Measurements from ENCODE around the gene ANKFN1. TPM values are rescaled to one million over a fixed set of nuclear protein-coding genes. Genes with fewer than 3 reads are reported as not detected.

ANKFN1 gene
- total RNA-seq, 1 donor from 2014 or later, result not detected

DNA sequence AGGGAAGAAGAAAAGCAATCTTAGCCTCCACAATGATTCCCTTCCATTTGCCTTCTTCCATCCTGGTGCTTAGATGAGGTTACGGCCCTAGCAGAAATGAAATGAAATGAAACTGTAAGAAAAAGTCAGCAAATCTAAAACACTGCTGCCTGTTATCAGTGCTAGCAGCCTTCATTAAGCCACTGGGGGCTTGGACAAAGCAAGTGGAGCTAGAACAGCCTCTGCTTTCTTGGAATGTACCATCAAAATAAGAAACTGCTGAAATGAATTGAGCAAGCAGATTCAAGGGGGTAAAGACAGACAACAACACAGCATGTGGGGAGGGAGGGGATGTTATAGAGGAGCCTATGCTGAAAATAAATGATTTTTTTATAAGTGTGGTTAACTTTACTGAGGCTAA lies 5.1 kb downstream of the ANKFN1 start:
- H3K27ac Mint-ChIP-seq, result no peak overlapping the region
- no peaks in the 10 kb centered on the region for H3K9me3 Mint-ChIP-seq (ENCODE audit: low read depth)
- TF ChIP-seq, protein P1, sequence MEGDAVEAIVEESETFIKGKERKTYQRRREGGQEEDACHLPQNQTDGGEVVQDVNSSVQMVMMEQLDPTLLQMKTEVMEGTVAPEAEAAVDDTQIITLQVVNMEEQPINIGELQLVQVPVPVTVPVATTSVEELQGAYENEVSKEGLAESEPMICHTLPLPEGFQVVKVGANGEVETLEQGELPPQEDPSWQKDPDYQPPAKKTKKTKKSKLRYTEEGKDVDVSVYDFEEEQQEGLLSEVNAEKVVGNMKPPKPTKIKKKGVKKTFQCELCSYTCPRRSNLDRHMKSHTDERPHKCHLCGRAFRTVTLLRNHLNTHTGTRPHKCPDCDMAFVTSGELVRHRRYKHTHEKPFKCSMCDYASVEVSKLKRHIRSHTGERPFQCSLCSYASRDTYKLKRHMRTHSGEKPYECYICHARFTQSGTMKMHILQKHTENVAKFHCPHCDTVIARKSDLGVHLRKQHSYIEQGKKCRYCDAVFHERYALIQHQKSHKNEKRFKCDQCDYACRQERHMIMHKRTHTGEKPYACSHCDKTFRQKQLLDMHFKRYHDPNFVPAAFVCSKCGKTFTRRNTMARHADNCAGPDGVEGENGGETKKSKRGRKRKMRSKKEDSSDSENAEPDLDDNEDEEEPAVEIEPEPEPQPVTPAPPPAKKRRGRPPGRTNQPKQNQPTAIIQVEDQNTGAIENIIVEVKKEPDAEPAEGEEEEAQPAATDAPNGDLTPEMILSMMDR (IDR thresholded peaks at IDR 0.05; ENCODE audit: unreplicated experiment), result no peak
- H3K27me3 Mint-ChIP-seq, result peaks cover 27% of the 10 kb centered on the region
- no peak overlapping the region for H3K4me3 Mint-ChIP-seq (ENCODE audit: low read depth)
- H3K4me1 Mint-ChIP-seq (ENCODE audit: low read depth), result peaks cover 22% of the 10 kb centered on the region
- DNase-seq (ENCODE audit: low spot score, unreplicated experiment), result no peak
- H3K36me3 Mint-ChIP-seq (ENCODE audit: insufficient read depth), result no peaks in the 10 kb centered on the region

DNA sequence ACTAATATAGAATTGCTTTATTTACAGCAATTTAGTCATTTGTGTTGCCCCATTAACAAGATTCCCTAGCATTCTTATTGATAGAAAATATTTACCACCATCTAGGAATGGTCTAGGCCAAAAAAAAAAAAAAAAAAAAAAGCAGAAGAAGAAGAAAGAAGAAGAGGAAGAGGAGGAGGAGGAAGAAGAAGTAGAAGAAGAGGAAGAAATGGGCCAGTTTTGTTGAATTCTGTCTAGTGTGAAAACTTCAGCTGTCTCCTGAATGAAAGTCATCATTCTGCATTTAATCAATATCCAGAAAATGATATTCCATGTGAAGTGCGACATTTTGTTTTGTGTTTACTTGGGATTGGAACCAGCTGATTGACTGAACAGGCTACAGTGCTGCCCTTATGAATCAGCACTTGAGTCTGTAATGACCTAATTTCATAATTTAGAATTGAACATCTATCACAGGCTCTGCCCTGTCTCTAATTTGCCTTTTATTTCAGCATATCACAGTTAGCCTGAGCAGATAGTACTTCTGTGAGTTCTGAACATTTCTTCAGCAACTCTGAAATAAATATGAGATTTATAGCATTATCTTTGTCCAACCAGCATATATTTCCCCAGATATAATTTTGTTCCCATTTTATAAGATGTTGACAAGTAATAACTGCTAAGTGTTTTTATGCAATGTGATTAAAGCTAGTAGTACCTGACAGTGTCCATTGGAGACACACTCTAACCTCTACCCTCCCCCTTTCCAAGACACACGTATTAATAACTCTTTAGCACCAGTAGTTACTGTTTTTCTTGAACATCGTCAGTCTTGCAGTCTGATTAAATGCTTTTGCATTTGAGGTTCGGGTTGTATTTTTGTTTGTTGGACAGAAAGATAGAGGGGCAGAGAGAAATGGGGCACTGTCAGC lies 5.9 kb downstream of the ANKFN1 start:
- H3K4me1 Mint-ChIP-seq (ENCODE audit: low read depth), result peaks cover 21% of the 10 kb centered on the region

DNA sequence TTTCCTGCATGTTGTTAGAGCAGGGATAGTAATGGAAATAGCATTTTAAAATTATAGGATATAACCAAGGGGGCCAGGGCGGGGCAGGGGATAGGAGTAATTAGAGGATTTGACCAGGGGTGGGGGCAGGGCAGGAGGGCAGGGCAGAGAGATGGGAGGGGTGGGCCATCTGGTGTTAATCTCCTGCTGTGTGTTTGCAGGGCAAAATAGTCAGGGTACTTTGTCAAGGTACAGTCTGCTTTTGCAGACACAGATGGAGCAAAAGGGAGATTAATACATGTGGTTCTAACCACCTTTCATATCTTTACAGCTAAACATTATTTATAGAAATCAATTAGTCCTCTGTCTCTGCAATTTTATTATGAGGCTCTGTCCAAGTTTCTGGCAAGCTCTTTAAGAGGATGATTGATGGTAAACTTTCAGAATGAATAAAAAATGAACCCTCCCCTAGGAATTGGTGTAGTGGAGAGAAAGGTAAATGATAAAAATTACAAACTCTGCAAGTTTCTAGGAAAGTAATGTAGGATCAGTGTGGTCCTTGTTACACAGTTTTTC lies 6.6 kb downstream of the ANKFN1 start:
- Mint-ChIP-seq H3K27me3 (peaks cover 23% of the 10 kb centered on the region), H3K27ac (no peak overlapping the region), H3K9me3 (ENCODE audit: low read depth) (no peaks in the 10 kb centered on the region), H3K36me3 (ENCODE audit: insufficient read depth) (no peaks in the 10 kb centered on the region), H3K4me1 (ENCODE audit: low read depth) (peaks cover 21% of the 10 kb centered on the region), H3K4me3 (ENCODE audit: low read depth) (no peak overlapping the region)
- DNase-seq (ENCODE audit: low spot score, unreplicated experiment), result no peak
- TF ChIP-seq, protein P1 (IDR thresholded peaks at IDR 0.05; ENCODE audit: unreplicated experiment), result no peak

More for the DNA sequence above, 5.9 kb downstream of the ANKFN1 start:
- H3K27ac Mint-ChIP-seq, result no peak overlapping the region
- H3K27me3 Mint-ChIP-seq, result peaks cover 24% of the 10 kb centered on the region
- TF ChIP-seq, protein P1 (IDR thresholded peaks at IDR 0.05; ENCODE audit: unreplicated experiment), result no peak
- DNase-seq (ENCODE audit: low spot score, unreplicated experiment), result no peak
- H3K36me3 Mint-ChIP-seq (ENCODE audit: insufficient read depth), result no peaks in the 10 kb centered on the region
- H3K4me3 Mint-ChIP-seq (ENCODE audit: low read depth), result no peak overlapping the region
- no peaks in the 10 kb centered on the region for H3K9me3 Mint-ChIP-seq (ENCODE audit: low read depth)

DNA sequence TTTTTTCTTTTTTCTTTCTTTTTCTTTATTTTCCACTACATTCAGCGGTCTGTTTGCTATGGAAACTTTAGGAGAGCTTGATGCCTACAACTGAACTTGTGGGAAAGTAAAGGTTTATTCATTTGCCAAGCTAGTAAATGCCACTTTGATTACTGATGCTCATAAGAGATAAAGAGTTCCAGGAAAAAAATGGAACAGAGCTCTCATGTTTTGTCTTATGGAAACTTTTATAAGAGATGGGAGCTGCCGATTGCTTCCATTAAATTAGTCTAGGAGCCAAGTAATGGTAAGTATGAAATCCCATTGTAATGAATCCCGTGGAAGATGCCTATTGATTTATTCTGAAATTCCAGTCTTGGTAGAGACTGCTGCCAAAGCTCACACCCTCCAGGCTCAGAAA lies 7.1 kb downstream of the ANKFN1 start:
- no peaks in the 10 kb centered on the region for H3K36me3 Mint-ChIP-seq (ENCODE audit: insufficient read depth)
- H3K27me3 Mint-ChIP-seq, result peaks cover 19% of the 10 kb centered on the region
- no peaks in the 10 kb centered on the region for H3K9me3 Mint-ChIP-seq (ENCODE audit: low read depth)
- H3K4me1 Mint-ChIP-seq (ENCODE audit: low read depth), result peaks cover 21% of the 10 kb centered on the region
- DNase-seq (ENCODE audit: low spot score, unreplicated experiment), result no peak
- no peak overlapping the region for H3K4me3 Mint-ChIP-seq (ENCODE audit: low read depth)
- TF ChIP-seq, protein P1 (IDR thresholded peaks at IDR 0.05; ENCODE audit: unreplicated experiment), result no peak
- H3K27ac Mint-ChIP-seq, result no peak overlapping the region

- TF ChIP-seq, protein P1 (IDR thresholded peaks at IDR 0.05; ENCODE audit: unreplicated experiment), result no peak
- H3K9me3 Mint-ChIP-seq (ENCODE audit: low read depth), result no peaks in the 10 kb centered on the region
These were observed 11.9 kb downstream of the ANKFN1 start for GRCh38 chr17:56165072-56165641.

More at GRCh38 chr17:56165072-56165641, 11.9 kb downstream of the ANKFN1 start:
- peaks cover 17% of the 10 kb centered on the region for H3K27me3 Mint-ChIP-seq
- no peak overlapping the region for H3K4me3 Mint-ChIP-seq (ENCODE audit: low read depth)
- no peaks in the 10 kb centered on the region for H3K36me3 Mint-ChIP-seq (ENCODE audit: insufficient read depth)
- peaks cover 12% of the 10 kb centered on the region for H3K4me1 Mint-ChIP-seq (ENCODE audit: low read depth)
- DNase-seq (ENCODE audit: low spot score, unreplicated experiment), result no peak
- H3K27ac Mint-ChIP-seq, result no peak overlapping the region
